Endothelial cell (in vitro differentiated cells): ENCODE data around the gene SLC41A2. TPM values are rescaled to one million over a fixed set of nuclear protein-coding genes. Genes with fewer than 3 reads are reported as not detected.

Experiments used
- DNase-seq: peaks from one replicate; pipeline ENCODE4 v3.0.0; 2021; ENCODE audit warnings: low spot score
- H3K27ac Mint-ChIP-seq: one replicate; pipeline ENCODE4 v1.8.0; 2021; ENCODE audit warnings: mixed read lengths, inconsistent platforms; ENCODE audit not compliant: unreplicated experiment
- H3K27me3 Mint-ChIP-seq: one replicate; pipeline ENCODE4 v1.8.0; 2021; ENCODE audit warnings: mild to moderate bottlenecking, moderate library complexity, mixed read lengths, inconsistent platforms; ENCODE audit not compliant: unreplicated experiment
- H3K36me3 Mint-ChIP-seq: one replicate; pipeline ENCODE4 v1.8.0; 2021; ENCODE audit warnings: mild to moderate bottlenecking, low read depth, mixed read lengths, inconsistent platforms; ENCODE audit not compliant: unreplicated experiment
- H3K4me1 Mint-ChIP-seq: one replicate; pipeline ENCODE4 v1.8.0; 2021; ENCODE audit warnings: mild to moderate bottlenecking, mixed read lengths, inconsistent platforms; ENCODE audit not compliant: unreplicated experiment
- H3K4me3 Mint-ChIP-seq: one replicate; pipeline ENCODE4 v1.8.0; 2021; ENCODE audit warnings: mild to moderate bottlenecking, mixed read lengths, inconsistent platforms; ENCODE audit not compliant: unreplicated experiment
- H3K9me3 Mint-ChIP-seq: one replicate; pipeline ENCODE4 v1.8.0; 2021; ENCODE audit warnings: mixed read lengths, inconsistent platforms; ENCODE audit not compliant: unreplicated experiment
- total RNA-seq: library from RNA; stranded (reverse); fragmentation: NEBNext Ultra II Directional; extraction: Animal tissue kit (Norgen Biotek cat#: 25700); gene quantifications from one replicate; pipeline ENCODE4 v1.2.1, GENCODE V29; 2021; ENCODE audit not compliant: unreplicated experiment
- TF ChIP-seq, protein P1 (sequence below): fragments of 200-600 bp; sonication (generic); IDR thresholded peaks from one replicate; pipeline ENCODE4 v1.5.0; 2021; ENCODE audit warnings: antibody characterized with exemption; ENCODE audit not compliant: unreplicated experiment

The SLC41A2 gene
- total RNA-seq, 1 donor from 2014 or later, result 2.5 TPM

DNA sequence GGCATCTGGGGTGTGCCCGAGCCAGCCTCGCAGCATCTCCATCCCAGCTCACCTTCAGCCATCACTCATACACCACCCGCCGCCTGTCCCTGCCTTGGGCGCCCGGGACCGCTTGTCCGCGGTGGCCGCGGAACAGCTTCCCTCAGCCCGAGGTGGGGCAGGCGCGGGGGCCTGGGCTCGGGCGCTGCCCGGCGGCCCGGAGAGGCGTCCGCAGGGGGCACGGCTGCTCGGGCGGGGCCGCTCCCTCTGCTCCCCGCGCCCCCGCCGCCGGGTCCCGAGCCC is 430 bp downstream of the SLC41A2 start:
- no peak overlapping the region for H3K27ac Mint-ChIP-seq
- no peak for DNase-seq
- no peaks in the 10 kb centered on the region for H3K9me3 Mint-ChIP-seq
- peak overlapping the region; percentile 88 for H3K4me3 Mint-ChIP-seq
- H3K36me3 Mint-ChIP-seq, result no peaks in the 10 kb centered on the region
- no peaks in the 10 kb centered on the region for H3K4me1 Mint-ChIP-seq
- TF ChIP-seq, protein P1, sequence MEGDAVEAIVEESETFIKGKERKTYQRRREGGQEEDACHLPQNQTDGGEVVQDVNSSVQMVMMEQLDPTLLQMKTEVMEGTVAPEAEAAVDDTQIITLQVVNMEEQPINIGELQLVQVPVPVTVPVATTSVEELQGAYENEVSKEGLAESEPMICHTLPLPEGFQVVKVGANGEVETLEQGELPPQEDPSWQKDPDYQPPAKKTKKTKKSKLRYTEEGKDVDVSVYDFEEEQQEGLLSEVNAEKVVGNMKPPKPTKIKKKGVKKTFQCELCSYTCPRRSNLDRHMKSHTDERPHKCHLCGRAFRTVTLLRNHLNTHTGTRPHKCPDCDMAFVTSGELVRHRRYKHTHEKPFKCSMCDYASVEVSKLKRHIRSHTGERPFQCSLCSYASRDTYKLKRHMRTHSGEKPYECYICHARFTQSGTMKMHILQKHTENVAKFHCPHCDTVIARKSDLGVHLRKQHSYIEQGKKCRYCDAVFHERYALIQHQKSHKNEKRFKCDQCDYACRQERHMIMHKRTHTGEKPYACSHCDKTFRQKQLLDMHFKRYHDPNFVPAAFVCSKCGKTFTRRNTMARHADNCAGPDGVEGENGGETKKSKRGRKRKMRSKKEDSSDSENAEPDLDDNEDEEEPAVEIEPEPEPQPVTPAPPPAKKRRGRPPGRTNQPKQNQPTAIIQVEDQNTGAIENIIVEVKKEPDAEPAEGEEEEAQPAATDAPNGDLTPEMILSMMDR, result no peak
- peaks cover 5% of the 10 kb centered on the region for H3K27me3 Mint-ChIP-seq

DNA sequence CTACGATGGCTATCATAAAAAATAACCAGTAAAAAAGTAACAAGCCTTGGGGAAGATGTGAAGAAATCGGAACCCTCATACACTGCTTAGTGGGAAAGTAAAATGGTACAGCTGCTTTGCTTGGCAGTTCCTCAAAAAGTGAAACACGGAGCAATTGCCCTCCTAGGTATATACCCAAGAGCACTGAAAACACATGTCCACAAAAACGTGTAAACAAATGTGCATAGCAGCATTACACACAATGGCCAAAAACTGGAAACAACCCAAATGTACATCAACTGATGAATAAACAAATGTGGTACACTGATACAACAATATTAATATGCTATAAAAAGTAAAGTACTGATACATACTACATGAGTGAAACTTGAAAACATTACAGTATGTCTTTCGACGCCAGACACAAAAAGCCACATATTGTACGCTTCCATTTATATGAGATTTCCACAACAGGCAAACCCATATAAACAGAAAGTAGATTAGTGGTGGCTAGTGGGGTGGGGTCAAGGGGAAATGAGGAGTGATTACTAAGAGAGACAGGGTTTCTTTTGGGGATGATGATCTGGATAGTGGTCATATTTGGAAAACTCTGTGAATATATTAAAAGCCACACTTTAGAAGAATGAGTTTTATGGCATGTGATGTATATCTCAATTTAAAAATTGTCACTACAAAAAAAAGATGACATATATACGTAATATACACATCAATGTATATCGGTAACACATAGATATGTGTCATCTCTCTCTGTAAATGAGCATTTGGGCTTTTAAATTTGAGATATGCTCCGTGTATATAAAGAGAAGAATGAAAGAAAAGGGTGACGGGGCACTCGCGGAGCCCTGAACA is 996 bp downstream of the SLC41A2 start:
- H3K9me3 Mint-ChIP-seq, result no peaks in the 10 kb centered on the region
- H3K27ac Mint-ChIP-seq, result no peak overlapping the region
- H3K4me3 Mint-ChIP-seq, result peak overlapping the region; percentile 88
- H3K36me3 Mint-ChIP-seq, result no peaks in the 10 kb centered on the region
- no peaks in the 10 kb centered on the region for H3K4me1 Mint-ChIP-seq
- DNase-seq, result no peak
- peaks cover 5% of the 10 kb centered on the region for H3K27me3 Mint-ChIP-seq
- TF ChIP-seq, protein P1, result no peak

DNA sequence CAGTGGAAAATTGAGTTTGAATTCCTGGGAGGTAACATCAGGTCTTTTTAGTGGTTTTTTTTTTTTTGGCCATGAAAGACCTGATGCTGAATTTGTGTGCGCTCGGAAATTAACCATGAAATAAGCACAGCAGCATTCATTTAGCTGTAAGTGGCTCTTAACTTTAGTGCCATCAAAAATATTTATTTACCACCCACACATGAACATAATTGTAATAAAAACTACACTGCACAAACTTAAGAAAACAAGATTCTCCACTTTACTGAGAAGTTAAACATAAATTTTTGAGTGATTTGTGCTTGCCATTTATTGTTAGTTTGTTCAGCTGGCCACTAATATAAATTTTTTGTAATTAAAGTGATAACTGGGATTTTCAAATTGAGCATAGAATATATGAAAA is 2.4 kb downstream of the SLC41A2 start:
- Mint-ChIP-seq H3K27ac (no peak overlapping the region), H3K4me1 (no peaks in the 10 kb centered on the region), H3K27me3 (peaks cover 5% of the 10 kb centered on the region), H3K36me3 (no peaks in the 10 kb centered on the region), H3K4me3 (no peak overlapping the region), H3K9me3 (no peaks in the 10 kb centered on the region)
- TF ChIP-seq, protein P1, result no peak
- no peak for DNase-seq

DNA sequence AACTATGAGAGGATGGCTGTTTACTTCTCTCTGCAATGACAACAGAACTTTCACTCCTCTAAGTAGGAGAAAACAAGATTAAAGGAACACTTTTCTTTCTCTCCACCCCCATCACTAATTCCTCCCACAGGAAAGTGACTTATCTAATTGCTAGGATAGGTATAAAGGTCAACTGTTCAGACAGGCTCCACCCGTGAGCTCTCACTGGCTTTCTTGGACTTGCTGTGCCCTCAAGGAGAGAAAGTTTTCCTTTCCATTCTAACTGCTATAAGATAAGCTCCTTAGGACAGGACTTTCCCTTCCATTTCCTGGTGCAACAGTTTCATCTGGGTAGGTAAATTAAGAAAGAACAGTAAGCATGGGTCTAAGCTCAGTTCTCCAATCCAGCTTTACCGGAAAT is 4.8 kb downstream of the SLC41A2 start:
- Mint-ChIP-seq H3K4me1 (no peaks in the 10 kb centered on the region), H3K36me3 (no peaks in the 10 kb centered on the region), H3K4me3 (no peak overlapping the region), H3K27me3 (peaks cover 5% of the 10 kb centered on the region), H3K27ac (no peak overlapping the region), H3K9me3 (no peaks in the 10 kb centered on the region)
- no peak for DNase-seq
- TF ChIP-seq, protein P1, result no peak

DNA sequence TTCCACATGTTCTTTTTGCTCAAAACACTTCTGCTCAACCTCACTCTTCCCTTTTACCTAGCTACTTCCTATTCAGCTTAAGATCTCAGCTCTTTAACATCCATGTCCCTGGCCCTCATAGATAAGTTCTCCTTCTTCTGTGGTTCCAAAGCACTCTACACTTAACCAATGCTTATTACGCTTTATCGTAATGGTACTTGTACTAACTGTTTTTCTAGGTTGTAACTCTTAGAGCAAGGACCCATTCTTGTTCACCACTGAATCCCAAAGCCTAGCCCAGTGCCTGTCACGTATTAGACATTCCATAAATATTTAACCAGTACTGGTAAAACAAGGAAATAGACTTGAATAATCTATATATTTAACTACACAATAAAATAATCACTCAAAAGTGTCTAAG is 5.3 kb downstream of the SLC41A2 start:
- no peaks in the 10 kb centered on the region for H3K36me3 Mint-ChIP-seq
- H3K27ac Mint-ChIP-seq, result no peak overlapping the region
- H3K4me1 Mint-ChIP-seq, result no peaks in the 10 kb centered on the region
- DNase-seq, result no peak
- no peak overlapping the region for H3K4me3 Mint-ChIP-seq
- TF ChIP-seq, protein P1, result no peak
- H3K9me3 Mint-ChIP-seq, result no peaks in the 10 kb centered on the region
- H3K27me3 Mint-ChIP-seq, result peaks cover 5% of the 10 kb centered on the region
